NCI-H510A treated with DMSO at 0.1 percent for 48 hours (cell line): ENCODE results near the gene REXO5.
A peak's percentile ranks its signal among the peaks of the same experiment; 100 is the strongest.
"Not testable (repeated sequence)": the region's sequence is repeated elsewhere in the genome, so short reads cannot be mapped to it uniquely, and the experiment has no call there.

Experiments
- DNase-seq: peaks from one replicate; lab custom pipeline; 2025; lab: John Stamatoyannopoulos, UW

Gene REXO5

GRCh38 chr16:20850981-20851380, 44.7 kb downstream of the REXO5 start:
- DNase-seq: peak; percentile 40

GRCh38 chr16:20851601-20852000, 45.3 kb downstream of the REXO5 start:
- no peak for DNase-seq

GRCh38 chr16:20853143-20853542, 46.8 kb downstream of the REXO5 start:
- no peak for DNase-seq

- DNase-seq: no peak
These were observed 47.8 kb downstream of the REXO5 start for GRCh38 chr16:20853981-20854620.

GRCh38 chr16:20854963-20855362, 48.6 kb downstream of the REXO5 start:
- DNase-seq: no peak

- no peak for DNase-seq
These were observed 51.0 kb downstream of the REXO5 start for GRCh38 chr16:20857281-20857680.

GRCh38 chr16:20859229-20859628, 52.9 kb downstream of the REXO5 start:
- DNase-seq: no peak

- no peak for DNase-seq
These were observed 53.4 kb downstream of the REXO5 start for GRCh38 chr16:20859699-20860098.

- no peak for DNase-seq
These were observed 54.0 kb downstream of the REXO5 start for GRCh38 chr16:20860361-20860760.

GRCh38 chr16:20860995-20861394, 54.7 kb downstream of the REXO5 start:
- not testable (repeated sequence) for DNase-seq

GRCh38 chr16:20862162-20862960, 56.0 kb downstream of the REXO5 start:
- DNase-seq: no peak

- not testable (repeated sequence) for DNase-seq
These were observed 58.0 kb downstream of the REXO5 start for GRCh38 chr16:20864376-20864775.

GRCh38 chr16:20865420-20866131, 59.2 kb downstream of the REXO5 start:
- peak; percentile 55 for DNase-seq

- peak; percentile 57 for DNase-seq
These were observed 59.9 kb downstream of the REXO5 start for GRCh38 chr16:20866145-20866772.

- no peak for DNase-seq
These were observed 60.5 kb downstream of the REXO5 start for GRCh38 chr16:20866801-20867200.

- DNase-seq: no peak
These were observed 61.3 kb downstream of the REXO5 start for GRCh38 chr16:20867585-20867984.

- no peak for DNase-seq
These were observed 62.6 kb downstream of the REXO5 start for GRCh38 chr16:20868890-20869289.

- DNase-seq: no peak
These were observed 63.9 kb downstream of the REXO5 start for GRCh38 chr16:20870122-20870820.

GRCh38 chr16:20871258-20871657, 64.9 kb downstream of the REXO5 start:
- DNase-seq: no peak

GRCh38 chr16:20871941-20872815, 65.9 kb downstream of the REXO5 start:
- no peak for DNase-seq

GRCh38 chr16:20873331-20873730, 67.0 kb downstream of the REXO5 start:
- DNase-seq: no peak
